Measurements from ENCODE around the gene ALOXE3. TPM values are rescaled to one million over a fixed set of nuclear protein-coding genes. Genes with fewer than 3 reads are reported as not detected.

Gene ALOXE3
- polyA plus RNA-seq, 2 of the 4 experiments (the other 2 are of a cell fraction), result 0.35 to 0.40 TPM

- ChIA-PET POLR2A (no interaction called here), CTCF (interaction anchor here (0.8 to 11.7 kb wide), 17 partner anchors 9 to 304 kb away, joined by 3 to 229 read pairs (median 4); no protein-coding TSS in a partner anchor)
- Histone ChIP-seq H3K27ac (no peak overlapping the region), H3K4me1 (no peaks in the 10 kb centered on the region), H3K4me2 (no peak overlapping the region), H3K9me3 (no peaks in the 10 kb centered on the region), H3K4me3 (no peak overlapping the region)
- FAIRE-seq, result no peak
- no peak for TF ChIP-seq RAD21 (conservative IDR thresholded peaks at IDR 0.05 in 1 of 2, IDR thresholded peaks at IDR 0.05 in 1 of 2)
- no peak for TF ChIP-seq ZNF302 (CRISPR knock-in tag; IDR thresholded peaks at IDR 0.05)
- no peak for TF ChIP-seq HOXB13 (CRISPR knock-in tag; IDR thresholded peaks at IDR 0.05; ENCODE audit: low read depth)
- no peak for TF ChIP-seq EHF (CRISPR knock-in tag; IDR thresholded peaks at IDR 0.05)
- no peak for TF ChIP-seq ESRRA (IDR thresholded peaks at IDR 0.05; ENCODE audit: borderline replicate concordance, low read length)
- TF ChIP-seq ZFP36 (IDR thresholded peaks at IDR 0.05; ENCODE audit: borderline replicate concordance, partially characterized antibody), result no peak
- TF ChIP-seq BHLHE40 (IDR thresholded peaks at IDR 0.05; ENCODE audit: low read depth, low read length), result no peak
- TF ChIP-seq CHD4 (IDR thresholded peaks at IDR 0.05; ENCODE audit: borderline replicate concordance), result no peak
- TF ChIP-seq MYC (IDR thresholded peaks at IDR 0.05; ENCODE audit: borderline replicate concordance, low read length), result no peak
- no peak for TF ChIP-seq ELK1 (IDR thresholded peaks at IDR 0.05; ENCODE audit: low read depth, low read length)
- TF ChIP-seq NFE2L2 (conservative IDR thresholded peaks at IDR 0.05; ENCODE audit: low read length), result no peak
- TF ChIP-seq RNF2 (IDR thresholded peaks at IDR 0.05; ENCODE audit: borderline replicate concordance, low read depth), result no peak
- no peak for TF ChIP-seq CBX2 (IDR thresholded peaks at IDR 0.05; ENCODE audit: borderline replicate concordance, low read depth)
- TF ChIP-seq POLR2AphosphoS2 (conservative IDR thresholded peaks at IDR 0.05; ENCODE audit: low read length), result no peak
- TF ChIP-seq USF2 (IDR thresholded peaks at IDR 0.05), result no peak
- TF ChIP-seq KDM5A (IDR thresholded peaks at IDR 0.05), result no peak
- TF ChIP-seq NPAS2 (CRISPR knock-in tag; IDR thresholded peaks at IDR 0.05; ENCODE audit: borderline replicate concordance), result no peak
- ATAC-seq, result no peak
- no peak for DNase-seq (ENCODE audit: low read depth in 1 of 2, low spot score in 1 of 2)
- 52% methylated on average over 19 of the region's 24 CpGs for whole genome bisulfite sequencing (ENCODE audit: missing lambda C conversion rate)
These were observed 71.2 kb downstream of the ALOXE3 start for GRCh38 chr17:8046929-8047768.

- no peak for ATAC-seq
- POLR2A ChIA-PET, result no interaction called here
- Histone ChIP-seq H3K4me2 (no peak overlapping the region), H3K27ac (no peak overlapping the region), H3K9me3 (no peaks in the 10 kb centered on the region), H3K4me3 (no peak overlapping the region), H3K4me1 (no peaks in the 10 kb centered on the region)
- FAIRE-seq, result no peak
- CTCF ChIA-PET, result interaction anchor here (0.8 to 11.7 kb wide), 16 partner anchors 8 to 303 kb away, joined by 3 to 229 read pairs (median 4); no protein-coding TSS in a partner anchor
- no peak for TF ChIP-seq RCOR1 (IDR thresholded peaks at IDR 0.05; ENCODE audit: low read depth, low read length)
- no peak for DNase-seq (ENCODE audit: low read depth in 1 of 2, low spot score in 1 of 2)
- 63% methylated on average over 11 of the region's 11 CpGs for WGBS (ENCODE audit: missing lambda C conversion rate)
These were observed 71.9 kb downstream of the ALOXE3 start for GRCh38 chr17:8046306-8046928.

Small RNA genes lying within 50 kb of the gene (small RNA-seq; reads per million reads assigned to genes)
- 0 reads per million in 6 experiments for gene MIR4314

Other genes with a start within 250 kb of the ALOXE3 start
- 56.3 and 69.7 TPM in 2 replicates for gene CHD3, start 229.7 kb downstream of the ALOXE3 start, polyA plus RNA-seq (2011; rRNA removed)
- gene CHD3, start 229.7 kb downstream of the ALOXE3 start, polyA plus RNA-seq (2017; fragmentation: RNase III; extraction: RNeasy Plus Mini Kit Qiagen cat#74134 plus additional on column Dnase treatment), result 88.0 to 113 TPM (median 111 TPM) in 3 replicates
- 2.1 and 2.4 TPM in 2 replicates for gene RNF227, start 202.2 kb downstream of the ALOXE3 start, polyA plus RNA-seq (2011; rRNA removed)
- 1.7 to 4.1 TPM (median 3.7 TPM) in 3 replicates for gene RNF227, start 202.2 kb downstream of the ALOXE3 start, polyA plus RNA-seq (2017; fragmentation: RNase III; extraction: RNeasy Plus Mini Kit Qiagen cat#74134 plus additional on column Dnase treatment)
- gene KCNAB3, start 188.7 kb downstream of the ALOXE3 start, polyA plus RNA-seq (2011; rRNA removed), result 2.4 and 2.7 TPM in 2 replicates
- 3.2 to 4.8 TPM (median 3.4 TPM) in 3 replicates for gene KCNAB3, start 188.7 kb downstream of the ALOXE3 start, polyA plus RNA-seq (2017; fragmentation: RNase III; extraction: RNeasy Plus Mini Kit Qiagen cat#74134 plus additional on column Dnase treatment)
- 200 and 204 TPM in 2 replicates for gene TRAPPC1, start 186.6 kb downstream of the ALOXE3 start, polyA plus RNA-seq (2011; rRNA removed)
- gene TRAPPC1, start 186.6 kb downstream of the ALOXE3 start, polyA plus RNA-seq (2017; fragmentation: RNase III; extraction: RNeasy Plus Mini Kit Qiagen cat#74134 plus additional on column Dnase treatment), result 314 to 336 TPM (median 328 TPM) in 3 replicates
- gene CNTROB, start 186.3 kb downstream of the ALOXE3 start, polyA plus RNA-seq (2011; rRNA removed), result 23.2 and 28.3 TPM in 2 replicates
- 56.4 to 59.4 TPM (median 57.0 TPM) in 3 replicates for gene CNTROB, start 186.3 kb downstream of the ALOXE3 start, polyA plus RNA-seq (2017; fragmentation: RNase III; extraction: RNeasy Plus Mini Kit Qiagen cat#74134 plus additional on column Dnase treatment)
- not detected in 2 replicates for gene GUCY2D, start 115.9 kb downstream of the ALOXE3 start, polyA plus RNA-seq (2011; rRNA removed)
- gene GUCY2D, start 115.9 kb downstream of the ALOXE3 start, polyA plus RNA-seq (2017; fragmentation: RNase III; extraction: RNeasy Plus Mini Kit Qiagen cat#74134 plus additional on column Dnase treatment), result 0.14 to 0.50 TPM in 2 of 3 replicates, not detected in the other
- gene ALOX15B, start 79.5 kb downstream of the ALOXE3 start, polyA plus RNA-seq (2011; rRNA removed), result not detected in 2 replicates
- not detected in 3 replicates for gene ALOX15B, start 79.5 kb downstream of the ALOXE3 start, polyA plus RNA-seq (2017; fragmentation: RNase III; extraction: RNeasy Plus Mini Kit Qiagen cat#74134 plus additional on column Dnase treatment)
- gene ALOX12B, start 30.8 kb downstream of the ALOXE3 start, polyA plus RNA-seq (2011; rRNA removed), result 0.63 and 1.0 TPM in 2 replicates
- 1.0 to 1.5 TPM (median 1.3 TPM) in 3 replicates for gene ALOX12B, start 30.8 kb downstream of the ALOXE3 start, polyA plus RNA-seq (2017; fragmentation: RNase III; extraction: RNeasy Plus Mini Kit Qiagen cat#74134 plus additional on column Dnase treatment)
- 0.56 and 0.58 TPM in 2 replicates for gene HES7, start 5.6 kb upstream of the ALOXE3 start, polyA plus RNA-seq (2011; rRNA removed)
- gene HES7, start 5.6 kb upstream of the ALOXE3 start, polyA plus RNA-seq (2017; fragmentation: RNase III; extraction: RNeasy Plus Mini Kit Qiagen cat#74134 plus additional on column Dnase treatment), result 0.67 to 1.4 TPM (median 0.72 TPM) in 3 replicates
- gene PER1, start 33.9 kb upstream of the ALOXE3 start, polyA plus RNA-seq (2011; rRNA removed), result 5.5 and 5.6 TPM in 2 replicates
- 6.8 to 8.7 TPM (median 8.4 TPM) in 3 replicates for gene PER1, start 33.9 kb upstream of the ALOXE3 start, polyA plus RNA-seq (2017; fragmentation: RNase III; extraction: RNeasy Plus Mini Kit Qiagen cat#74134 plus additional on column Dnase treatment)
- gene VAMP2, start 44.4 kb upstream of the ALOXE3 start, polyA plus RNA-seq (2011; rRNA removed), result 21.7 and 24.7 TPM in 2 replicates
- 19.2 to 23.3 TPM (median 19.3 TPM) in 3 replicates for gene VAMP2, start 44.4 kb upstream of the ALOXE3 start, polyA plus RNA-seq (2017; fragmentation: RNase III; extraction: RNeasy Plus Mini Kit Qiagen cat#74134 plus additional on column Dnase treatment)
- gene TMEM107, start 57.9 kb upstream of the ALOXE3 start, polyA plus RNA-seq (2011; rRNA removed), result 21.8 and 22.8 TPM in 2 replicates
- 16.0 to 19.2 TPM (median 17.0 TPM) in 3 replicates for gene TMEM107, start 57.9 kb upstream of the ALOXE3 start, polyA plus RNA-seq (2017; fragmentation: RNase III; extraction: RNeasy Plus Mini Kit Qiagen cat#74134 plus additional on column Dnase treatment)
- gene BORCS6, start 71.7 kb upstream of the ALOXE3 start, polyA plus RNA-seq (2011; rRNA removed), result 3.0 and 3.3 TPM in 2 replicates
- 4.1 to 6.6 TPM (median 6.1 TPM) in 3 replicates for gene BORCS6, start 71.7 kb upstream of the ALOXE3 start, polyA plus RNA-seq (2017; fragmentation: RNase III; extraction: RNeasy Plus Mini Kit Qiagen cat#74134 plus additional on column Dnase treatment)
- 51.0 and 59.5 TPM in 2 replicates for gene AURKB, start 92.1 kb upstream of the ALOXE3 start, polyA plus RNA-seq (2011; rRNA removed)
- 124 to 137 TPM (median 130 TPM) in 3 replicates for gene AURKB, start 92.1 kb upstream of the ALOXE3 start, polyA plus RNA-seq (2017; fragmentation: RNase III; extraction: RNeasy Plus Mini Kit Qiagen cat#74134 plus additional on column Dnase treatment)
- 21.9 and 32.7 TPM in 2 replicates for gene CTC1, start 129.5 kb upstream of the ALOXE3 start, polyA plus RNA-seq (2011; rRNA removed)
- gene CTC1, start 129.5 kb upstream of the ALOXE3 start, polyA plus RNA-seq (2017; fragmentation: RNase III; extraction: RNeasy Plus Mini Kit Qiagen cat#74134 plus additional on column Dnase treatment), result 14.9 to 21.7 TPM (median 19.7 TPM) in 3 replicates
- 51.9 and 64.5 TPM in 2 replicates for gene PFAS, start 130.8 kb upstream of the ALOXE3 start, polyA plus RNA-seq (2011; rRNA removed)
- gene PFAS, start 130.8 kb upstream of the ALOXE3 start, polyA plus RNA-seq (2017; fragmentation: RNase III; extraction: RNeasy Plus Mini Kit Qiagen cat#74134 plus additional on column Dnase treatment), result 58.2 to 60.1 TPM (median 59.2 TPM) in 3 replicates
- gene RANGRF, start 170.2 kb upstream of the ALOXE3 start, polyA plus RNA-seq (2011; rRNA removed), result 56.4 and 60.4 TPM in 2 replicates
- 43.6 to 49.0 TPM (median 47.2 TPM) in 3 replicates for gene RANGRF, start 170.2 kb upstream of the ALOXE3 start, polyA plus RNA-seq (2017; fragmentation: RNase III; extraction: RNeasy Plus Mini Kit Qiagen cat#74134 plus additional on column Dnase treatment)
- 6.8 and 9.1 TPM in 2 replicates for gene SLC25A35, start 176.9 kb upstream of the ALOXE3 start, polyA plus RNA-seq (2011; rRNA removed)
- 7.5 to 11.2 TPM (median 10.1 TPM) in 3 replicates for gene SLC25A35, start 176.9 kb upstream of the ALOXE3 start, polyA plus RNA-seq (2017; fragmentation: RNase III; extraction: RNeasy Plus Mini Kit Qiagen cat#74134 plus additional on column Dnase treatment)
- gene ARHGEF15, start 191.7 kb upstream of the ALOXE3 start, polyA plus RNA-seq (2011; rRNA removed), result not detected in 2 replicates
- gene ARHGEF15, start 191.7 kb upstream of the ALOXE3 start, polyA plus RNA-seq (2017; fragmentation: RNase III; extraction: RNeasy Plus Mini Kit Qiagen cat#74134 plus additional on column Dnase treatment), result not detected in 3 replicates
- not detected in 2 replicates for gene ODF4, start 221.3 kb upstream of the ALOXE3 start, polyA plus RNA-seq (2011; rRNA removed)
- gene ODF4, start 221.3 kb upstream of the ALOXE3 start, polyA plus RNA-seq (2017; fragmentation: RNase III; extraction: RNeasy Plus Mini Kit Qiagen cat#74134 plus additional on column Dnase treatment), result not detected in 3 replicates

Data from A549 (cell line).